Cardiac septum (tissue), 1 donor: ENCODE results near the gene NXPH4. TPM values are rescaled to one million over a fixed set of nuclear protein-coding genes. Genes with fewer than 3 reads are reported as not detected.
A peak's percentile ranks its signal among the peaks of the same experiment; 100 is the strongest.

Experiments used
- DNase-seq: peaks from one replicate; pipeline ENCODE4 v3.0.0-alpha.2; 2020; ENCODE audit warnings: low spot score
- intact Hi-C: fragments of 100-400 bp; cut with DNase I; formaldehyde crosslinking; loops from one replicate; pipeline ENCODE4 v1.14.0; 2022
- total RNA-seq: library from RNA; stranded (reverse); fragmentation: NEBNext Ultra II Directional; extraction: Animal tissue kit (Norgen Biotek cat#: 25700); gene quantifications from one replicate; pipeline ENCODE4 v1.2.1, GENCODE V29; 2021
- donor health status: DM: no; HTN: no; CAD: no.

NXPH4 gene
- total RNA-seq, 1 donor from 2014 or later, result 20.0 TPM

DNA sequence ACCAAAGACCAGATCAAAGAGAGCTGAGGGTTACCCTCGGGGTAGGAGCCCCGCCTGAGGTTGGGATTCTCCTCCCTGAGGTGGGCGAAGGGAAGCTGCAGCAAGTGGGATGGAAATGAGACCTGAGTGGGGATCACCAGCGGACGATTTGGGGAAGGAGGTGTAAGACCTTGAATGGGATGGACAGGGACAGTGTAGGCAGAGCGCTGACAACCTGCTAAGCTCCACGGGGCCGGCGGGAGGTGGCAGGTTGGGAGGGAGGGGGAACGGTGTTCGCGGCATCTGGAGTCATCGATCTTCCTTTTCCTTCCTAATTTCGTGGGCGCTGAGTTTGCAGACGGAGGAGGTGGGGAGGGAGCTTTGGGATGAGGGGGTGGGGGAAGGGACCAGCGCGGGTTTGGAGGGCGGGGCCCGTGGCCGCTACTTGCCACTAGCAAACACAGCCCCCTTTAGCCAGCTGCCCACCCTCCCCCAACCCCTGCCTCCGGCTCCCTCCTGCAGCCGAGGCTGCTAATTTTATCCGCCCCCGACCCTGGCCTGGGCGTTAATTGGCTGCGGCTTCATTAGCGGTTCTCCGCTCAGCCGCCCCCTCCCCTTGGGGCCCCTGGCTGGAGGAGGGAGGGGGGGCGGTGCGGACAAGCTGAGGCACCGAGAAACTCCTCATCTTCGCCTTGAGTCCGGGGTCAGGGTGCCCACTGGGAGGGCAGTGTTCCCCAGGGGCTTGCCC, 10.2 kb downstream of the NXPH4 start:
- no peak for DNase-seq
- intact Hi-C loops, result no loop called here

DNA sequence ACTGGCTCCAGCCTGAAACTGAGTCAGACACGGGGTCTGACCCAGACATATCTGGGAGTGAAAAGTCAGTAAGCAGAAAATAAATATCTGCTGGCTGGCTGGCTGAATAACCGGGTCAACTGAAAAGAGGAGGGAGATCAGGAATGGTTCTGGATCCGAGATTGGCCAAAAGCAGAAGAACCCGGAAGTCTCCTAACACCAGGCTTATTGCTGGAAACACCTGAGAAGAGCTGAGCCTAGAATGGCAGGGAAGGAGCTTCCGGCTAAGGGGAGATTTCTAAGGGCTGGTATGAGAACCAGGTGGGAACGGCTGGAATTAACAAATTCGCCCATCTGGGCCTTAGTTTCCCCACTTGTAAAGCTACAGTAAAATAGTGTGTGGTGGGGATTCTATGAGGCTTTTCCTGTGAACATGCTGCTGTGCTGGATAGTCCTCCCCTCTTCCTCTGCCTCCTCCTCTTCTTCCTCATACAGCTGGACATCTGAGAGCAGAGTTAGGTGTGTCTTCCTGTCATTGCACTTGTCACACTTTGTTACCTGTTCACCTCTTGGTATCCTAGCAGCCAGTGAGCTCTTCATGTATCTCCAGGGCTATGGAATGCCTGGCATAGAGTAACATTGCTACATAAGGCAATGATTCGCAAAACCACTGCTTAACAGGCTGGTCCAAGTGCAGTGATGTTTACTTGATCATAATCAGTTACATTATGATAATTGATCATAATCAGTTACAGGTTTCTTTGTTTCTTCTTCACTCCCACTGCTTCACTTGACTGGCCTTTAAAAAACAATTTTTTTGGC, 10.9 kb downstream of the NXPH4 start:
- DNase-seq, result no peak
- intact Hi-C loops, result no loop called here

- DNase-seq, result no peak
- intact Hi-C loops, result no loop called here
These were observed 12.5 kb downstream of the NXPH4 start for GRCh38 chr12:57229046-57229633.

GRCh38 chr12:57229634-57230380, 13.2 kb downstream of the NXPH4 start, which contains the start of gene SHMT2:
TSS of gene SHMT2 (plus strand) at chr12:57229711. CDS start at chr12:57229779, 68 bp downstream.
- DNase-seq, result peak; percentile 95
- intact Hi-C loops, result no loop called here

GRCh38 chr12:57230381-57231155, 14.0 kb downstream of the NXPH4 start:
- intact Hi-C loops, result no loop called here

DNA sequence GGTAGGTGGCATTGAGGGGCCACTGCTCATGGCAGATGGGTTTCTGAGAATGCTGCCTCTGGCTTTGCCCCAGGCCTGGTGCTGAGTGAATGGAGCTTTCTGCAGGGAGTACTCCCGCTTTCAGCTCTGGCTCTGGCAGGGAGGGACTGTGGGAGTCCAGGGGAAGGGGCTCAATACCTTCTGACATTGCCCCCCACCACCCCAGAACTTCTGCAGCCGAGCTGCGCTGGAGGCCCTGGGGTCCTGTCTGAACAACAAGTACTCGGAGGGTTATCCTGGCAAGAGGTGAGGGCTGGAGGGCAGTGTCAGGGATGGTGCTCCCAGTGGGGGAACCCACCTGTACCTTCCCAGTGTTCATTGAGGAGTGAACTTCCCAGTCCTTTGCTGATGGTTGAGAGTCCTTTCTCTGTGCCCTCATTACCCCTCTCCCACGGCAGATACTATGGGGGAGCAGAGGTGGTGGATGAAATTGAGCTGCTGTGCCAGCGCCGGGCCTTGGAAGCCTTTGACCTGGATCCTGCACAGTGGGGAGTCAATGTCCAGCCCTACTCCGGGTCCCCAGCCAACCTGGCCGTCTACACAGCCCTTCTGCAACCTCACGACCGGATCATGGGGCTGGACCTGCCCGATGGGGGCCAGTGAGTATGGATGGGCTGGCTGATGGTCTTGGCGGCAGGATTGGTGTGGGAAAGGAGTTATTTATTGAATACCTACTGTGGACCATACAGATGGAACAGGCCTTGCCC, 14.9 kb downstream of the NXPH4 start:
- DNase-seq, result no peak
- intact Hi-C loops, result no loop called here

More at GRCh38 chr12:57230381-57231155, 14.0 kb downstream of the NXPH4 start:
- no peak for DNase-seq

- intact Hi-C loops, result no loop called here
- no peak for DNase-seq
These were observed 15.7 kb downstream of the NXPH4 start for GRCh38 chr12:57232156-57232756.

- no peak for DNase-seq
- intact Hi-C loops, result no loop called here
These were observed 17.0 kb downstream of the NXPH4 start for GRCh38 chr12:57233357-57234232.

DNA sequence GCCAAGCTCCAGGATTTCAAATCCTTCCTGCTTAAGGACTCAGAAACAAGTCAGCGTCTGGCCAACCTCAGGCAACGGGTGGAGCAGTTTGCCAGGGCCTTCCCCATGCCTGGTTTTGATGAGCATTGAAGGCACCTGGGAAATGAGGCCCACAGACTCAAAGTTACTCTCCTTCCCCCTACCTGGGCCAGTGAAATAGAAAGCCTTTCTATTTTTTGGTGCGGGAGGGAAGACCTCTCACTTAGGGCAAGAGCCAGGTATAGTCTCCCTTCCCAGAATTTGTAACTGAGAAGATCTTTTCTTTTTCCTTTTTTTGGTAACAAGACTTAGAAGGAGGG, 17.6 kb downstream of the NXPH4 start:
- intact Hi-C loops, result no loop called here
- no peak for DNase-seq

GRCh38 chr12:57234571-57235016, 18.0 kb downstream of the NXPH4 start:
- DNase-seq, result no peak
- intact Hi-C loops, result no loop called here

GRCh38 chr12:57235017-57235727, 18.6 kb downstream of the NXPH4 start:
- no peak for DNase-seq
- intact Hi-C loops, result no loop called here

DNA sequence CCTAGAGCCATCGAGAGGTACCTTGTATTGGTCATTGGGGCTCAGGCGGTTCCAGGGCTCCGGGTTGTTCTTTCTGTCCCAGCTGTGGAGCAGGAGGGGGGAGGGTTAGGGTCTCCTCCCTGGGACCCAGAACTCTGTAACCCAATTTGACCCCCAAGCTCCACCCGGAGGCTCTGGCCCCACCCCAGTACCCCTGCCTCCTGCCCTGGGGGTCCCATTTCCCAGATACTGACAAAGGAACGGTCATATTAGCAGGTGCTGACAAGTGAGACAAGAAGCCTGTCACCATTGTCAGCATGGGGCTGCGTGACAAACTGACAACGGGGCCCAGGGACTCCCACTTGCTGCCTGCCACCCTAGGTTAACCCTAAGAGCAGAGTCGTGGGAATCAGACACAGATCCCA, 19.1 kb downstream of the NXPH4 start:
- intact Hi-C loops, result no loop called here
- DNase-seq, result no peak

DNA sequence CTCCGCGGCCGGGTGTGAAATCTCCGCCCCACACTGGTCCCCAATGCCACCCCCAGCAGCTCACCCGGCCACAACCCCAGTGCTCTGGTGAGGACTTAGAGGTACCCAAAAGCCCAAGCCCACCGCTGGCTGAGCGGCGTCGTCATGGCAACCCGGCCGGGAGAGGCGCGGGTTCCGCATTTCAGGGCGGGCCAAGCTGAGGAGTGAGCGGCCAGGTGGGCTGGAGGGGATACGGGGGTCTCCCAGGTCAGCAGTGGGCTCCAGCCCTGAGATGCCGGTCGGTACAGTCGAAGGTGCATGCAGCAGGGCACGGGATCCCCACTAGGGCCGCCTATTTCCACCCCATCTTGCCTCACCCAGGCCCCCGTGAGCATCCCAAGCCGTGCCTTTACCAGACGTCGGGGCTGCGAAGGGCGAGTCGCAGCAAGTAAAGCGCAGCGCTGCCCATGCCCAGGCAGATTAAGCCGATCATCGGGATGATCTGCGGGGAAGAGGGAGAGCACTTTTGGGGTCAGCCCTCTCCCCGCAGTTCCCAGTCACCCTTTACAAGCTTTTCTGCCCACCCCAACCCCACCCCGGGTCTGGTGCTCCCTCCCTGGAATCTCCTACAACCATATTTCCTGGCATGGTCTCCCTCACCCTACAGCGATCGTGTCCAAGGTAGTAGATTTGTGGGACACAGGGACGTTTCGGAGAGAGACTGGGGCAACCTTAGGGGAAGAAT, 19.8 kb downstream of the NXPH4 start:
- intact Hi-C loops, result no loop called here
- no peak for DNase-seq

- intact Hi-C loops, result no loop called here
- no peak for DNase-seq
These were observed 20.5 kb downstream of the NXPH4 start for GRCh38 chr12:57236925-57237595.

GRCh38 chr12:57237596-57237931, 21.0 kb downstream of the NXPH4 start:
- no peak for DNase-seq
- intact Hi-C loops, result no loop called here
